Measurements from ENCODE around the gene ACLY.

The ACLY gene

GRCh38 chr17:41868568-41868967, 50.2 kb downstream of the ACLY start:
- no peak for DNase-seq (ENCODE audit: low read depth in 1 of 2, low spot score in 1 of 2)

GRCh38 chr17:41865596-41865893, 53.2 kb downstream of the ACLY start:
- Histone ChIP-seq H3K27ac (replicated peaks) (no peak overlapping the region), H3K27me3 (ENCODE audit: insufficient read depth, poor library complexity, severe bottlenecking) (no peaks in the 10 kb centered on the region), H3K4me3 (replicated peaks; ENCODE audit: insufficient read depth, low read length) (no peak overlapping the region; the same call in 1 of the 2 replicates)
- no peak for DNase-seq (ENCODE audit: low read depth in 1 of 2, low spot score in 1 of 2)
- TF ChIP-seq CTCF (IDR thresholded peaks at IDR 0.05; ENCODE audit: insufficient read depth, low read length), result no peak

More at GRCh38 chr17:41868568-41868967, 50.2 kb downstream of the ACLY start:
- TF ChIP-seq REST (IDR thresholded peaks at IDR 0.05; ENCODE audit: insufficient replicate concordance, low read depth) (no peak), CTCF (IDR thresholded peaks at IDR 0.05; ENCODE audit: insufficient read depth, low read length) (no peak), GABPA (IDR thresholded peaks at IDR 0.05; ENCODE audit: low read depth) (no peak), POLR2AphosphoS5 (IDR thresholded peaks at IDR 0.05; ENCODE audit: low read depth) (no peak), SPI1 (IDR thresholded peaks at IDR 0.05; ENCODE audit: borderline replicate concordance, low read depth) (no peak)
- H3K27ac ChIP-seq (replicated peaks), result no peak overlapping the region
- no peaks in the 10 kb centered on the region for H3K27me3 ChIP-seq (ENCODE audit: insufficient read depth, poor library complexity, severe bottlenecking)
- H3K4me3 ChIP-seq (replicated peaks; ENCODE audit: insufficient read depth, low read length), result no peak overlapping the region

- H3K27me3 ChIP-seq (ENCODE audit: insufficient read depth, poor library complexity, severe bottlenecking), result no peaks in the 10 kb centered on the region
- DNase-seq (ENCODE audit: low read depth in 1 of 2, low spot score in 1 of 2), result peak; percentile 64 to 88
- peak within 1 kb of the TSS; percentile 77 for H3K27ac ChIP-seq (replicated peaks)
- peak within 1 kb of the TSS; percentile 97 for H3K4me3 ChIP-seq (replicated peaks; ENCODE audit: insufficient read depth, low read length)
- peak; percentile 61 for TF ChIP-seq REST (IDR thresholded peaks at IDR 0.05; ENCODE audit: insufficient replicate concordance, low read depth)
- no peak for TF ChIP-seq SPI1 (IDR thresholded peaks at IDR 0.05; ENCODE audit: borderline replicate concordance, low read depth)
- peak; percentile 63; the same call in 1 of the 2 replicates for TF ChIP-seq POLR2AphosphoS5 (IDR thresholded peaks at IDR 0.05; ENCODE audit: low read depth)
- TF ChIP-seq GABPA (IDR thresholded peaks at IDR 0.05; ENCODE audit: low read depth), result no peak
- TF ChIP-seq CTCF (IDR thresholded peaks at IDR 0.05; ENCODE audit: insufficient read depth, low read length), result no peak
These were observed 53.7 kb downstream of the ACLY start, which contains the start of gene KLHL11 for GRCh38 chr17:41864836-41865595. KLHL11 (minus strand) TSS chr17:41865423; CDS start chr17:41865370, 53 bp downstream.

GRCh38 chr17:41864498-41864835, 54.3 kb downstream of the ACLY start:
- no peaks in the 10 kb centered on the region for H3K27me3 ChIP-seq (ENCODE audit: insufficient read depth, poor library complexity, severe bottlenecking)
- peak overlapping the region; percentile 77 for H3K27ac ChIP-seq (replicated peaks)
- TF ChIP-seq POLR2AphosphoS5 (IDR thresholded peaks at IDR 0.05; ENCODE audit: low read depth) (no peak), CTCF (IDR thresholded peaks at IDR 0.05; ENCODE audit: insufficient read depth, low read length) (no peak), GABPA (IDR thresholded peaks at IDR 0.05; ENCODE audit: low read depth) (no peak), SPI1 (IDR thresholded peaks at IDR 0.05; ENCODE audit: borderline replicate concordance, low read depth) (no peak), REST (IDR thresholded peaks at IDR 0.05; ENCODE audit: insufficient replicate concordance, low read depth) (no peak)
- H3K4me3 ChIP-seq (replicated peaks; ENCODE audit: insufficient read depth, low read length), result peak overlapping the region; percentile 97
- no peak for DNase-seq (ENCODE audit: low read depth in 1 of 2, low spot score in 1 of 2)
